SU-DHL-6 (cell line): Measurements from ENCODE around the gene PLEK.

Experiments
- CTCF ChIP-seq: fragments of 200-600 bp; sonication (generic); IDR thresholded peaks from one replicate; pipeline ENCODE4 v1.5.1; 2017; ENCODE audit warnings: antibody characterized with exemption, mild to moderate bottlenecking, low read length, moderate library complexity; ENCODE audit not compliant: insufficient read depth, poor library complexity, severe bottlenecking
- EZH2phosphoT487 ChIP-seq: fragments of 200-600 bp; sonication (generic), shearing (Covaris generic); conservative IDR thresholded peaks from 2 replicates; pipeline ENCODE4 v1.6.1; 2018; ENCODE audit warnings: mild to moderate bottlenecking, antibody characterized with exemption, low read length, moderate library complexity, mixed read lengths

- TF ChIP-seq CTCF (no peak), EZH2phosphoT487 (no peak)
Observed at GRCh38 chr2:68330691-68331090, 34.4 kb upstream of the PLEK start.
